HepG2 (cell line): ENCODE data around the gene ZDHHC21. TPM values are rescaled to one million over a fixed set of nuclear protein-coding genes. Genes with fewer than 3 reads are reported as not detected.

Experiments
- ATAC-seq: fragments of 200-7000 bp; cut with Tn5 transposase; 3 replicates; pipeline ENCODE4 v1.9.1; 2020; ENCODE audit warnings: mild to moderate bottlenecking, moderate library complexity
- BruUV-seq: library from RNA; stranded (reverse); fragments of 400-500 nt; replicated peaks from 2 replicates; lab custom pipeline; 2021; lab: Mats Ljungman, UMichigan
- CTCF ChIA-PET: fragments of 300-600 bp; formaldehyde crosslinking; extraction: SDS; loops from one replicate; lab custom pipeline; 2021; ENCODE audit warnings: low total read pairs, inconsistent platforms, low intra/inter-chr PET ratio; lab: Yijun Ruan, JAX
- POLR2A ChIA-PET: fragments of 350-600 bp; sonication (Branson Sonifier 250); formaldehyde crosslinking; loops from one replicate; lab custom pipeline; 2020; ENCODE audit warnings: antibody characterized with exemption, inconsistent platforms; lab: Yijun Ruan, JAX
- DNase-seq: peaks from one replicate; pipeline ENCODE4 v3.0.0-alpha.2; 2015; ENCODE audit warnings: low spot score
- FAIRE-seq: peaks from 3 replicates; lab custom pipeline; 2011; peaks lifted over from hg19 to GRCh38; lab: Jason Lieb, UNC
- H2AFZ ChIP-seq: one replicate; pipeline ENCODE4 v1.6.1; 2011; ENCODE audit warnings: low read length, inconsistent platforms
- H3K27ac ChIP-seq: fragments of 300-600 bp; 3 replicates; pipeline ENCODE4 v1.8.0; 2011; ENCODE audit warnings: mixed run types, mild to moderate bottlenecking, mixed read lengths, low read length, inconsistent platforms; ENCODE audit not compliant: insufficient read depth; ENCODE audit errors: extremely low read length
- H3K27me3 ChIP-seq, 2 experiments: fragments of 200-600 bp in 1 of 2; 2 replicates in 1 of 2; 3 replicates in 1 of 2; pipeline versions ENCODE4 v1.6.0 to v1.8.0; 2011; ENCODE audit warnings: low read length in 2 of 2, mild to moderate bottlenecking in 2 of 2, moderate library complexity in 2 of 2, inconsistent platforms in 1 of 2; ENCODE audit not compliant: insufficient read depth in 2 of 2, control insufficient read depth in 1 of 2
- H3K36me3 ChIP-seq, 2 experiments: fragments of 200-600 bp in 1 of 2; replicated peaks in 1 of 2; 2 replicates in 1 of 2; 3 replicates in 1 of 2; pipeline versions ENCODE4 v1.5.1 to v1.8.0; 2011; ENCODE audit warnings: low read length in 2 of 2, inconsistent platforms in 1 of 2; ENCODE audit not compliant: insufficient read depth in 2 of 2, control insufficient read depth in 1 of 2
- H3K4me1 ChIP-seq: 2 replicates; pipeline ENCODE4 v1.5.1; 2012; ENCODE audit warnings: low read length, inconsistent platforms; ENCODE audit not compliant: insufficient read depth
- H3K4me2 ChIP-seq: 2 replicates; pipeline ENCODE4 v1.6.0; 2011; ENCODE audit warnings: low read depth, low read length, inconsistent platforms
- H3K4me3 ChIP-seq, 3 experiments: fragments of 200-600 bp in 1 of 3; sonication (generic), shearing (Covaris generic) in 1 of 3; replicated peaks in 1 of 3; 2 replicates each; pipeline ENCODE4 v1.5.1; 2011 to 2016; ENCODE audit warnings: low read length in 3 of 3, inconsistent platforms in 2 of 3, low read depth in 2 of 3, mild to moderate bottlenecking in 2 of 3, control low read depth in 1 of 3, mixed read lengths in 1 of 3; ENCODE audit not compliant: insufficient read depth in 1 of 3
- H3K79me2 ChIP-seq: one replicate; pipeline ENCODE4 v1.6.1; 2011; ENCODE audit warnings: low read length, inconsistent platforms; ENCODE audit not compliant: insufficient read depth
- H3K9ac ChIP-seq: 2 replicates; pipeline ENCODE4 v1.6.0; 2011; ENCODE audit warnings: mild to moderate bottlenecking, low read depth, low read length, inconsistent platforms; ENCODE audit not compliant: insufficient read depth
- H3K9me3 ChIP-seq: 2 replicates; pipeline ENCODE4 v1.5.1; 2012; ENCODE audit warnings: mild to moderate bottlenecking, low read length
- H4K20me1 ChIP-seq: 2 replicates; pipeline ENCODE4 v1.6.0; 2011; ENCODE audit warnings: inconsistent platforms, mild to moderate bottlenecking, low read length, moderate library complexity; ENCODE audit not compliant: insufficient read depth
- PCBP1 ChIP-seq: fragments of 200-400 bp; formaldehyde crosslinking; IDR thresholded peaks from 2 replicates; pipeline ENCODE4 v1.6.1; 2017; ENCODE audit warnings: mild to moderate bottlenecking, low read depth, low read length, borderline replicate concordance
- RBM22 ChIP-seq: fragments of 200-400 bp; formaldehyde crosslinking; optimal IDR thresholded peaks from 2 replicates; pipeline ENCODE3; 2017; ENCODE audit warnings: mild to moderate bottlenecking, low read length, moderate library complexity
- STAG1 ChIP-seq: sonication (generic); formaldehyde crosslinking; IDR thresholded peaks from 2 replicates; pipeline ENCODE4 v1.4.0; 2020; ENCODE audit warnings: missing genetic modification reagents
- ZNF468 ChIP-seq: sonication (generic); formaldehyde crosslinking; IDR thresholded peaks from 2 replicates; pipeline ENCODE4 v1.8.0; 2022; ENCODE audit warnings: mild to moderate bottlenecking, moderate library complexity, missing genetic modification reagents
- WGBS: methylation state at CpG from one replicate; pipeline ENCODE4 v1.1.6; 2017; ENCODE audit warnings: low lambda C conversion rate; 5-methylcytosine and 5-hydroxymethylcytosine counted together
- in situ Hi-C: cut with HindIII; loops from 2 replicates; pipeline ENCODE4 v1.10.0; 2017; ENCODE audit warnings: low pct_unique_long_range_greater_than_20kb; ENCODE audit not compliant: extremely low pct_ligation_motif_present
- intact Hi-C: fragments of 100-400 bp; cut with micrococcal nuclease; formaldehyde crosslinking; loops from one replicate; pipeline ENCODE4 v1.10.0; 2022; ENCODE audit not compliant: unreplicated experiment
- polyA plus RNA-seq, 8 experiments: library from polyadenylated mRNA; depleted of rRNA in 3 of 8; stranded (reverse) in 7 of 8; unstranded in 1 of 8; fragments of >200 nt; fragmentation: Illumina TruSeq in 4 of 8; extraction: Trizol in 4 of 8; gene quantifications; 2 replicates each; pipeline versions ENCODE4 v1.2.1 to v1.2.3, GENCODE V29; 2011 to 2016; ENCODE audit warnings: low read depth in 4 of 8, missing spikeins in 1 of 8, mixed read lengths in 1 of 8; ENCODE audit not compliant: insufficient read depth in 1 of 8
- total RNA-seq, 5 experiments: library from RNA; depleted of rRNA; stranded (reverse); fragments of >200 nt; fragmentation: Illumina TruSeq; extraction: Trizol; gene quantifications; 2 replicates each; pipeline ENCODE4 v1.2.3, GENCODE V29; 2016; ENCODE audit warnings: low read depth in 1 of 5
- TF ChIP-seq, protein P1 (sequence below): sonication (generic); formaldehyde crosslinking; IDR thresholded peaks from 2 replicates; pipeline ENCODE4; 2020; ENCODE audit warnings: missing genetic modification reagents, mild to moderate bottlenecking, borderline replicate concordance
- TF ChIP-seq, protein P2 (sequence below), 2 experiments: sonication (generic) in 1 of 2; formaldehyde crosslinking in 1 of 2; IDR thresholded peaks; 2 replicates each; pipeline versions ENCODE4 v1.5.1 to v1.6.1; 2011 to 2020; ENCODE audit warnings: borderline replicate concordance in 1 of 2, low read depth in 1 of 2, low read length in 1 of 2, mild to moderate bottlenecking in 1 of 2, missing genetic modification reagents in 1 of 2, moderate library complexity in 1 of 2
- TF ChIP-seq, protein P3 (sequence below): sonication (generic); formaldehyde crosslinking; IDR thresholded peaks from 2 replicates; pipeline ENCODE4 v1.4.0; 2020; ENCODE audit warnings: missing genetic modification reagents, low read depth, mild to moderate bottlenecking, borderline replicate concordance

ZDHHC21 gene
- total and polyA plus RNA-seq, 2 of the 13 experiments (the other 11 are each of a cell fraction or from before 2014, with no cell fraction given): 2.4 to 3.7 TPM

DNA sequence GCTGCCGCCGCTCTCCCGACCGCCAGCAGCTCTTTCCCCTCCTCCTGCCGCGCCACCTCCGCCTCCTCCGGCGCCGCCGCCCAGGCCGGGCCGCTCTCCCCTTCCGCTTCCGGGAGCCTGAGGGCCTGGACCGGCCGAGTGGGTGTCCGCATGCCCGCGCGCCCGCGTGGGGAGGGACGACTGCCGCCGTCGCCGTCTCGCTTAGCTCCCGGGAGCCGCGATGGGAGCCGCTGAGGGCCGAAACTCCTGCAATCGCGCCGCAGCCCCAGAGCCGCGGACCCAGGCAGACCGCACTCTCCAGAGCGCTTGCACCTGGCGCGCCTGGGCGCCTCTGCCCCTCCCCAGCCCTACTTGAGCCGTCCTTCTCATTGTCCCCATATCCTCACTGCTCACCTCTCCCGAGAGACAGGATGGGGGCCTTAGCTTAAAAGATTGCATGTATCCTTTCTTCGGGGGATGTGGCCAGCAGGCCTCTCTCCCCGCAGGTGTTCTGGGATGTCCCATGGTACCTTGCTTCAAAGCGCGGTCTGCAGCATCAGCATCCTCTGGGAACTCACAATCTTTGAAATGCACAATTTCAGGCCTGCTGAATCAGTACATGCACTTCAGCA lies at the start of gene ZDHHC21 (continued):
- TF ChIP-seq, protein P1, sequence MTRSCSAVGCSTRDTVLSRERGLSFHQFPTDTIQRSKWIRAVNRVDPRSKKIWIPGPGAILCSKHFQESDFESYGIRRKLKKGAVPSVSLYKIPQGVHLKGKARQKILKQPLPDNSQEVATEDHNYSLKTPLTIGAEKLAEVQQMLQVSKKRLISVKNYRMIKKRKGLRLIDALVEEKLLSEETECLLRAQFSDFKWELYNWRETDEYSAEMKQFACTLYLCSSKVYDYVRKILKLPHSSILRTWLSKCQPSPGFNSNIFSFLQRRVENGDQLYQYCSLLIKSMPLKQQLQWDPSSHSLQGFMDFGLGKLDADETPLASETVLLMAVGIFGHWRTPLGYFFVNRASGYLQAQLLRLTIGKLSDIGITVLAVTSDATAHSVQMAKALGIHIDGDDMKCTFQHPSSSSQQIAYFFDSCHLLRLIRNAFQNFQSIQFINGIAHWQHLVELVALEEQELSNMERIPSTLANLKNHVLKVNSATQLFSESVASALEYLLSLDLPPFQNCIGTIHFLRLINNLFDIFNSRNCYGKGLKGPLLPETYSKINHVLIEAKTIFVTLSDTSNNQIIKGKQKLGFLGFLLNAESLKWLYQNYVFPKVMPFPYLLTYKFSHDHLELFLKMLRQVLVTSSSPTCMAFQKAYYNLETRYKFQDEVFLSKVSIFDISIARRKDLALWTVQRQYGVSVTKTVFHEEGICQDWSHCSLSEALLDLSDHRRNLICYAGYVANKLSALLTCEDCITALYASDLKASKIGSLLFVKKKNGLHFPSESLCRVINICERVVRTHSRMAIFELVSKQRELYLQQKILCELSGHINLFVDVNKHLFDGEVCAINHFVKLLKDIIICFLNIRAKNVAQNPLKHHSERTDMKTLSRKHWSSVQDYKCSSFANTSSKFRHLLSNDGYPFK (CRISPR knock-in tag): no peak
- TF ChIP-seq, protein P2, sequence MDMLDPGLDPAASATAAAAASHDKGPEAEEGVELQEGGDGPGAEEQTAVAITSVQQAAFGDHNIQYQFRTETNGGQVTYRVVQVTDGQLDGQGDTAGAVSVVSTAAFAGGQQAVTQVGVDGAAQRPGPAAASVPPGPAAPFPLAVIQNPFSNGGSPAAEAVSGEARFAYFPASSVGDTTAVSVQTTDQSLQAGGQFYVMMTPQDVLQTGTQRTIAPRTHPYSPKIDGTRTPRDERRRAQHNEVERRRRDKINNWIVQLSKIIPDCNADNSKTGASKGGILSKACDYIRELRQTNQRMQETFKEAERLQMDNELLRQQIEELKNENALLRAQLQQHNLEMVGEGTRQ (IDR thresholded peaks at IDR 0.05; ENCODE audit: low read depth, low read length): no peak
- TF ChIP-seq, protein P2 (CRISPR knock-in tag; IDR thresholded peaks at IDR 0.05; ENCODE audit: borderline replicate concordance): no peak
- TF ChIP-seq STAG1: peak; percentile 5; the same call in 1 of the 2 replicates

DNA sequence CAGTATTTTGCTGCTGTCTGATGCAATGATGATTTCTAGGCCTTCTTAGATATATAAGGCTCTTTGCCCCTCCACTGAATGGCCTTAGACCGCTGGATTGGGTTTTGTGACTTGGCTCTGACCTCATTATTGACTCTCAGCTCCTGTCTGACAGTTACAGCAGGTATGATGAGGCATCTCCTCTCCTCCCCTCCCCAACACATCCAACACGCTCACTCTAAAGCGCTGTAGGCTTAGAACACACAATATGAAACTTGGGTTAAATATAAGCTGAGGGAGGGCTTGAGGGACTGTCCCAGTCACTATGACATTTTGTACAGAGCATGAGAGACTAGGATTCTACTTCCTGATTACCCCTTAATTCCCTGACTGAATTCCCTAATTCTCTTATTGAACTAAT lies 48.1 kb upstream of the ZDHHC21 start:
- H3K36me3 ChIP-seq: peaks cover 4 to 70% of the 10 kb centered on the region in 2 experiments
- no peak overlapping the region for H3K9ac ChIP-seq
- no peak overlapping the region for H3K4me2 ChIP-seq
- no TSS peak for BruUV-seq
- ATAC-seq: no peak
- no peaks in the 10 kb centered on the region for H3K27me3 ChIP-seq
- POLR2A ChIA-PET: no interaction called here
- TF ChIP-seq RBM22 (peak; percentile 81), ZNF468 (no peak), PCBP1 (no peak)
- TF ChIP-seq, protein P3, sequence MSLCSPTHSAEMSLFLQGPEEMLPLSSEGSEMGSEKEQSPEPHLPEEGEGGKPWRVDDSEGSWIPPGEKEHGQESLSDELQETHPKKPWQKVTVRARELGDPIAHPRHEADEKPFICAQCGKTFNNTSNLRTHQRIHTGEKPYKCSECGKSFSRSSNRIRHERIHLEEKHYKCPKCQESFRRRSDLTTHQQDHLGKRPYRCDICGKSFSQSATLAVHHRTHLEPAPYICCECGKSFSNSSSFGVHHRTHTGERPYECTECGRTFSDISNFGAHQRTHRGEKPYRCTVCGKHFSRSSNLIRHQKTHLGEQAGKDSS (CRISPR knock-in tag): no peak
- TF ChIP-seq, all 625 proteins: peak for 1
- FAIRE-seq: no peak
- H3K27ac ChIP-seq: no peak overlapping the region
- intact Hi-C loops: no loop called here
- H3K4me3 ChIP-seq: no peak overlapping the region
- H3K4me1 ChIP-seq: no peaks in the 10 kb centered on the region
- no peak overlapping the region for H2AFZ ChIP-seq
- CTCF ChIA-PET: no interaction called here
- no peak for DNase-seq
- in situ Hi-C loops: no loop called here
- no peaks in the 10 kb centered on the region for H3K9me3 ChIP-seq
- H3K79me2 ChIP-seq: no peaks in the 10 kb centered on the region
- 91% methylated on average over 3 of the region's 3 CpGs for WGBS
- no peaks in the 10 kb centered on the region for H4K20me1 ChIP-seq
